IMR-90 (cell line): ENCODE data around the gene SDS. TPM values are rescaled to one million over a fixed set of nuclear protein-coding genes. Genes with fewer than 3 reads are reported as not detected.

ENCODE experiments used
- ATAC-seq: fragments of 200-7000 bp; cut with Tn5 transposase; 2 replicates; pipeline ENCODE4 v1.9.1; 2020; ENCODE audit warnings: low read depth, mild to moderate bottlenecking, moderate library complexity
- BruUV-seq: library from RNA; stranded (reverse); fragments of 400-500 nt; replicated peaks from 2 replicates; lab custom pipeline; 2021; lab: Mats Ljungman, UMichigan
- CTCF ChIA-PET: fragments of 300-600 bp; formaldehyde crosslinking; extraction: SDS; loops from one replicate; lab custom pipeline; 2021; ENCODE audit warnings: antibody characterized with exemption; lab: Yijun Ruan, JAX
- POLR2A ChIA-PET: fragments of 300-600 bp; sonication (Branson Sonifier 250); formaldehyde crosslinking; loops from one replicate; lab custom pipeline; 2022; ENCODE audit warnings: antibody characterized with exemption; ENCODE audit not compliant: unreplicated experiment; lab: Charles Lee
- DNase-seq: peaks from one replicate; pipeline ENCODE4 v3.0.0; 2013
- H2AFZ ChIP-seq: replicated peaks from 2 replicates; pipeline ENCODE3; 2013; ENCODE audit warnings: low read length, mild to moderate bottlenecking; ENCODE audit not compliant: poor library complexity
- H2AK5ac ChIP-seq: 2 replicates; pipeline ENCODE4 v1.6.1; 2013; ENCODE audit warnings: low read depth, low read length, inconsistent platforms
- H2AK9ac ChIP-seq: replicated peaks from 2 replicates; pipeline ENCODE3; 2013; ENCODE audit warnings: mild to moderate bottlenecking, low read depth, low read length, moderate library complexity; ENCODE audit not compliant: poor library complexity
- H2BK120ac ChIP-seq: 2 replicates; pipeline ENCODE4 v1.6.1; 2013; ENCODE audit warnings: low read depth, low read length, inconsistent platforms
- H2BK15ac ChIP-seq: 3 replicates; pipeline ENCODE4 v1.6.1; 2013; ENCODE audit warnings: low read depth, low read length, inconsistent platforms
- H2BK20ac ChIP-seq: 2 replicates; pipeline ENCODE4 v1.6.1; 2013; ENCODE audit warnings: low read depth, mild to moderate bottlenecking, inconsistent platforms, low read length, moderate library complexity
- H2BK5ac ChIP-seq: 2 replicates; pipeline ENCODE4 v1.6.1; 2013; ENCODE audit warnings: mild to moderate bottlenecking, low read depth, low read length, inconsistent platforms; ENCODE audit not compliant: poor library complexity, severe bottlenecking
- H3K14ac ChIP-seq: replicated peaks from 2 replicates; pipeline ENCODE4 v1.6.1; 2013; ENCODE audit warnings: low read depth, low read length, inconsistent platforms
- H3K18ac ChIP-seq: 2 replicates; pipeline ENCODE4 v1.6.1; 2013; ENCODE audit warnings: low read depth, low read length, control low read depth
- H3K23ac ChIP-seq: 2 replicates; pipeline ENCODE4 v1.6.1; 2013; ENCODE audit warnings: low read depth, low read length, inconsistent platforms
- H3K27ac ChIP-seq: 2 replicates; pipeline ENCODE4 v1.5.1; 2013; ENCODE audit warnings: mild to moderate bottlenecking, control low read depth, low read length; ENCODE audit not compliant: insufficient read depth
- H3K27me3 ChIP-seq: 2 replicates; pipeline ENCODE4 v1.6.1; 2013; ENCODE audit warnings: low read length; ENCODE audit not compliant: control insufficient read depth, insufficient read depth
- H3K36me3 ChIP-seq: 2 replicates; pipeline ENCODE4 v1.6.1; 2013; ENCODE audit warnings: low read length, mixed read lengths; ENCODE audit not compliant: control insufficient read depth, insufficient read depth
- H3K4ac ChIP-seq: 2 replicates; pipeline ENCODE4 v1.6.1; 2013; ENCODE audit warnings: low read depth, low read length, inconsistent platforms
- H3K4me1 ChIP-seq: 2 replicates; pipeline ENCODE4 v1.6.1; 2013; ENCODE audit warnings: low read length, mixed read lengths; ENCODE audit not compliant: control insufficient read depth, insufficient read depth
- H3K4me2 ChIP-seq: 2 replicates; pipeline ENCODE4 v1.6.1; 2013; ENCODE audit warnings: low read depth, mild to moderate bottlenecking, control low read depth, low read length, moderate library complexity
- H3K4me3 ChIP-seq: 2 replicates; pipeline ENCODE4 v1.5.1; 2013; ENCODE audit warnings: low read depth, mild to moderate bottlenecking, control low read depth, low read length, moderate library complexity; ENCODE audit not compliant: insufficient read depth
- H3K56ac ChIP-seq: 2 replicates; pipeline ENCODE4 v1.6.1; 2013; ENCODE audit warnings: low read length, inconsistent platforms; ENCODE audit not compliant: insufficient read depth; ENCODE audit errors: extremely low read depth
- H3K79me1 ChIP-seq, 2 experiments: 2 replicates each; pipeline ENCODE4 v1.6.1; 2013; ENCODE audit warnings: low read length in 2 of 2, inconsistent platforms in 1 of 2, low read depth in 1 of 2
- H3K9ac ChIP-seq: 2 replicates; pipeline ENCODE4 v1.6.1; 2013; ENCODE audit warnings: low read depth, low read length, control low read depth
- H3K9me1 ChIP-seq: 2 replicates; pipeline ENCODE4 v1.6.1; 2013; ENCODE audit warnings: low read length, inconsistent platforms; ENCODE audit not compliant: insufficient read depth
- H3K9me3 ChIP-seq: 2 replicates; pipeline ENCODE4 v1.6.1; 2013; ENCODE audit warnings: low read length; ENCODE audit not compliant: control insufficient read depth, insufficient read depth
- H4K20me1 ChIP-seq: 2 replicates; pipeline ENCODE4 v1.6.1; 2013; ENCODE audit warnings: low read length, inconsistent platforms; ENCODE audit not compliant: insufficient read depth
- H4K5ac ChIP-seq: 2 replicates; pipeline ENCODE4 v1.6.1; 2013; ENCODE audit warnings: mild to moderate bottlenecking, low read depth, low read length, control low read depth
- H4K8ac ChIP-seq, 2 experiments: 2 replicates each; pipeline ENCODE4 v1.6.1; 2013; ENCODE audit warnings: low read depth in 2 of 2, low read length in 2 of 2, control low read depth in 1 of 2, inconsistent platforms in 1 of 2
- H4K91ac ChIP-seq: 2 replicates; pipeline ENCODE4 v1.6.1; 2013; ENCODE audit warnings: low read depth, low read length, inconsistent platforms; ENCODE audit not compliant: insufficient read depth
- CHD1 ChIP-seq: IDR thresholded peaks from 2 replicates; pipeline ENCODE4 v1.6.1; 2012; ENCODE audit warnings: low read depth, low read length, improper control_type of control experiment
- MXI1 ChIP-seq: IDR thresholded peaks from 2 replicates; pipeline ENCODE4 v1.6.1; 2012; ENCODE audit warnings: low read depth, mild to moderate bottlenecking, low read length, moderate library complexity, borderline replicate concordance
- NFE2L2 ChIP-seq: fragments of 150-350 bp; IDR thresholded peaks from 2 replicates; pipeline ENCODE4 v1.6.1; 2016; ENCODE audit warnings: low read depth, mild to moderate bottlenecking, low read length
- POLR2A ChIP-seq: IDR thresholded peaks from 2 replicates; pipeline ENCODE4 v1.6.1; 2012; ENCODE audit warnings: mild to moderate bottlenecking, low read depth, low read length
- RCOR1 ChIP-seq: IDR thresholded peaks from 2 replicates; pipeline ENCODE4 v1.6.1; 2012; ENCODE audit warnings: mild to moderate bottlenecking, low read length, improper control_type of control experiment; ENCODE audit not compliant: insufficient replicate concordance
- WGBS, 2 experiments: methylation state at CpG; one replicate each; pipeline versions ENCODE4 v1.1.5 to v1.1.7; 2013; ENCODE audit warnings: missing lambda C conversion rate in 2 of 2; ENCODE audit not compliant: insufficient read length in 1 of 2; ENCODE audit errors: extremely low coverage in 2 of 2; 5-methylcytosine and 5-hydroxymethylcytosine counted together
- dilution Hi-C: fragments of 300-500 bp; cut with HindIII; formaldehyde crosslinking; loops from one replicate; pipeline ENCODE4 v1.14.3; 2018; ENCODE audit warnings: low sequenced_read_pairs; ENCODE audit not compliant: unreplicated experiment
- in situ Hi-C: fragments of 300-500 bp; cut with MboI; formaldehyde crosslinking; loops from 3 replicates; pipeline ENCODE4 v1.14.3; 2019; ENCODE audit warnings: low sequenced_read_pairs, inconsistent platforms, mixed read lengths
- intact Hi-C: fragments of 100-400 bp; cut with micrococcal nuclease; formaldehyde crosslinking; loops from 2 replicates; pipeline ENCODE4 v1.10.0; 2022
- polyA plus RNA-seq, 3 experiments: library from polyadenylated mRNA; depleted of rRNA; stranded (reverse); fragments of >200 nt; gene quantifications; 2 replicates each; pipeline ENCODE4 v1.2.3, GENCODE V29; 2012; ENCODE audit warnings: low replicate concordance in 1 of 3
- total RNA-seq: library from RNA; depleted of rRNA; stranded (reverse); fragments of >200 nt; gene quantifications from 2 replicates; pipeline ENCODE4 v1.2.3, GENCODE V29; 2012

SDS gene
- total and polyA plus RNA-seq, 2 of the 4 experiments (the other 2 are of a cell fraction): not detected

DNA sequence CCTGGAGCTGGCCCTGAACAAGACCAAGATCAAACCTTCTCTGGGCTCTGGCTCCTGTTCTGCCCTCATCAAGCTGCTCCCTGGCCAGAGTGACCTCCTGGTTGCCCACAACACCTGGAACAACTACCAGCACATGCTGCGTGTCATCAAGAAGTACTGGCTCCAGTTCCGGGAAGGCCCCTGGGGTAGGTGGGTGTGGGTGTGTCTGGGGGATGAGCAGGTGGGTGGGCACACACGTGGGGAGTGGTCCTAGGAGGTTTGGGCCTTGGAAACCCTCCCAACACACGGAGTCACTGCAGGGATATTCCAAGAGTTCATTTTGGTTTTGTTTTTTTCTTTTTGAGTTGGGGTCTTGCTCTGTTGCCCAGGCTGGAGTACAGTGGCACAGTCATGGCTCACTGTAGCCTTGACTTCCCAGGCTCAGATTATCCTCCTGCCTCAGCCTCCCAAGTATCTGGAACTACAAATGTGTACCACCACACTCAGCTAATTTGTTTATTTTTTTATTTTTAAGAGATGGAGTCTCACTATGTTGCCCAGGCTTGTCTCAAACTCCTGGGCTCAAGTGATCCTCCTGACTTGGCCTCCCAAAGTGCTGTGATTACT lies 28.8 kb downstream of the SDS start:
- Histone ChIP-seq H3K27ac (no peak overlapping the region), H3K36me3 (peaks cover 23% of the 10 kb centered on the region), H2BK5ac (no peak overlapping the region), H3K9me3 (no peaks in the 10 kb centered on the region), H3K23ac (no peak overlapping the region), H3K4me3 (no peak overlapping the region), H2AK9ac (no peak overlapping the region), H4K91ac (no peak overlapping the region), H4K8ac (no peak overlapping the region), H2AK5ac (no peak overlapping the region), H3K4ac (no peak overlapping the region), H3K56ac (no peak overlapping the region), H3K18ac (no peak overlapping the region), H3K4me1 (no peaks in the 10 kb centered on the region), H3K14ac (no peak overlapping the region), H2AFZ (no peak overlapping the region), H3K79me1 (peaks cover 0 to 6% of the 10 kb centered on the region in 2 experiments; a peak in 1 of 4 replicates), H3K27me3 (no peaks in the 10 kb centered on the region), H4K5ac (no peak overlapping the region), H4K20me1 (no peaks in the 10 kb centered on the region; the same call in 1 of the 2 replicates), H2BK20ac (no peak overlapping the region), H2BK120ac (no peak overlapping the region), H2BK15ac (no peak overlapping the region), H3K9me1 (peaks cover 18% of the 10 kb centered on the region; the same call in 1 of the 2 replicates), H3K4me2 (no peak overlapping the region), H3K9ac (no peak overlapping the region)
- DNase-seq (no peak), ATAC-seq (no peak)
- ChIA-PET CTCF (no interaction called here), POLR2A (no interaction called here)
- WGBS, 2 experiments: no CpG with 5 or more reads among the region's 4 CpGs
- dilution Hi-C loops: no loop called here
- no peak for TF ChIP-seq MXI1
- TF ChIP-seq POLR2A: no peak
- TF ChIP-seq CHD1: no peak
- no peak for TF ChIP-seq RCOR1
- TF ChIP-seq NFE2L2: no peak
- no TSS peak for BruUV-seq
- in situ Hi-C loops: no loop called here
- intact Hi-C loops: no loop called here
